HL-60 (cell line): Measurements from ENCODE around the gene HDAC1.

Experiments used
- DNase-seq, 2 experiments: peaks; one replicate each; pipeline ENCODE4 v3.0.0-alpha.2; 2010 to 2020; ENCODE audit warnings: low read depth in 1 of 2, low spot score in 1 of 2
- H3K27ac ChIP-seq: fragments of 250-450 bp; sonication (Bioruptor Pico); replicated peaks from 2 replicates; pipeline ENCODE4 v1.5.1; 2020; ENCODE audit warnings: mild to moderate bottlenecking, moderate library complexity
- H3K27me3 ChIP-seq: fragments of 250-450 bp; sonication (Bioruptor Pico); 2 replicates; pipeline ENCODE4 v1.5.1; 2021; ENCODE audit warnings: mild to moderate bottlenecking, moderate library complexity; ENCODE audit not compliant: insufficient read depth, poor library complexity, severe bottlenecking
- H3K4me3 ChIP-seq: replicated peaks from 2 replicates; pipeline ENCODE4 v1.5.1; 2011; ENCODE audit warnings: mild to moderate bottlenecking, control low read depth, low read length; ENCODE audit not compliant: insufficient read depth
- CTCF ChIP-seq: IDR thresholded peaks from one replicate; pipeline ENCODE4 v1.5.1; 2011; ENCODE audit warnings: low read length, control low read depth, inconsistent platforms; ENCODE audit not compliant: insufficient read depth
- GABPA ChIP-seq: IDR thresholded peaks from 2 replicates; pipeline ENCODE4 v1.6.1; 2012; ENCODE audit warnings: low read depth
- POLR2AphosphoS5 ChIP-seq: IDR thresholded peaks from 2 replicates; pipeline ENCODE4 v1.6.1; 2012; ENCODE audit warnings: low read depth
- REST ChIP-seq: IDR thresholded peaks from 2 replicates; pipeline ENCODE4 v1.6.1; 2012; ENCODE audit warnings: low read depth; ENCODE audit not compliant: insufficient replicate concordance
- SPI1 ChIP-seq: IDR thresholded peaks from 2 replicates; pipeline ENCODE4 v1.6.1; 2012; ENCODE audit warnings: low read depth, mild to moderate bottlenecking, borderline replicate concordance

The HDAC1 gene

GRCh38 chr1:32303997-32304622 lies 12.2 kb downstream of the HDAC1 start:
- H3K4me3 ChIP-seq = no peak overlapping the region
- no peaks in the 10 kb centered on the region for H3K27me3 ChIP-seq
- H3K27ac ChIP-seq = no peak overlapping the region
- no peak for DNase-seq
- TF ChIP-seq GABPA (no peak), CTCF (no peak), POLR2AphosphoS5 (no peak), SPI1 (no peak), REST (no peak)

GRCh38 chr1:32305310-32305709 lies 13.4 kb downstream of the HDAC1 start:
- H3K4me3 ChIP-seq = no peak overlapping the region
- no peak for DNase-seq
- no peaks in the 10 kb centered on the region for H3K27me3 ChIP-seq
- H3K27ac ChIP-seq = no peak overlapping the region
- no peak for TF ChIP-seq CTCF
- no peak for TF ChIP-seq POLR2AphosphoS5

DNA sequence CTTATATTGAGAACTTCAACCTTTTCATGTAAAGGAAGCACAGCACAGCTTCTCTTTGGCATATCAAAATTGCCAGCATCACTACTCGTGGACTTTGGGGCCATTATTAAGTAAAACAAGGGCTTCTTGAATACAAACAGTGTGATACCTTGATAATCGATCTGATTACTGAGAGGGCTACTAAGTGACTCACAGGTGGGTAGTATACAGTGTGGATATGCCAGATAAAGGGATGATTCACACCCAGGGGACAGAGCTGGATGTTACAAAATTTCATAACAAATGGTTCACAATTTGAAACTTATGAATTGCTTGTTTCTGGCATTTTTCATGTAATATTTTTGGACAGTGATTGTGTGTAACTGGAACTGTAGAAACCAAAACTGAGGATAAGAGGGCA lies 15.4 kb downstream of the HDAC1 start:
- no peaks in the 10 kb centered on the region for H3K27me3 ChIP-seq
- no peak for DNase-seq
- no peak for TF ChIP-seq POLR2AphosphoS5
- TF ChIP-seq CTCF = no peak
- TF ChIP-seq GABPA = no peak
- TF ChIP-seq REST = no peak
- TF ChIP-seq SPI1 = no peak
- H3K4me3 ChIP-seq = no peak overlapping the region
- H3K27ac ChIP-seq = no peak overlapping the region

- Histone ChIP-seq H3K27ac (no peak overlapping the region), H3K27me3 (no peaks in the 10 kb centered on the region), H3K4me3 (no peak overlapping the region)
- no peak for DNase-seq
- TF ChIP-seq GABPA (no peak), POLR2AphosphoS5 (no peak), REST (no peak), SPI1 (no peak), CTCF (no peak)
Measured at GRCh38 chr1:32309960-32310359, 18.1 kb downstream of the HDAC1 start.
